HCT116 (cell line): ENCODE results near the gene KYNU. TPM values are rescaled to one million over a fixed set of nuclear protein-coding genes. Genes with fewer than 3 reads are reported as not detected.

Experiments used
- ATAC-seq: fragments of 200-7000 bp; cut with Tn5 transposase; 2 replicates; pipeline ENCODE4 v1.9.1; 2020; ENCODE audit warnings: mild to moderate bottlenecking, moderate library complexity
- BruUV-seq: library from RNA; stranded (reverse); fragments of 400-500 nt; replicated peaks from 2 replicates; lab custom pipeline; 2021; lab: Mats Ljungman, UMichigan
- CTCF ChIA-PET: fragments of 300-600 bp; sonication (Branson Sonifier 250); formaldehyde crosslinking; loops from one replicate; lab custom pipeline; 2021; ENCODE audit warnings: antibody characterized with exemption; lab: Charles Lee
- POLR2A ChIA-PET: fragments of 300-600, 350-600 bp; sonication (Branson Sonifier 250); formaldehyde crosslinking; loops from one replicate; lab custom pipeline; 2021; ENCODE audit warnings: antibody characterized with exemption; lab: Charles Lee
- RAD21 ChIA-PET, 2 experiments: fragments of 300-600 bp; sonication (Branson Sonifier 250); formaldehyde crosslinking; loops; one replicate each; lab custom pipeline; 2023; ENCODE audit warnings: low total read pairs in 2 of 2; ENCODE audit not compliant: uncharacterized antibody in 2 of 2, unreplicated experiment in 2 of 2, low non-redundant PET in 1 of 2; lab: Charles Lee
- DNase-seq: peaks from one replicate; pipeline ENCODE4 v3.0.0-alpha.2; 2010; ENCODE audit warnings: low read depth, low spot score
- H2AFZ ChIP-seq: fragments of 200-600 bp; shearing (Covaris generic), sonication (generic); 2 replicates; pipeline ENCODE4 v1.6.1; 2017; ENCODE audit warnings: low read depth, mixed run types, mixed read lengths, antibody characterized with exemption, low read length; ENCODE audit not compliant: poor library complexity, severe bottlenecking
- H3K27ac ChIP-seq: 2 replicates; pipeline ENCODE4 v1.5.1; 2012; ENCODE audit warnings: low read depth, low read length
- H3K27me3 ChIP-seq: fragments of 200-600 bp; sonication (generic); 2 replicates; pipeline ENCODE4 v1.6.1; 2016; ENCODE audit warnings: mixed run types, low read length, mixed read lengths; ENCODE audit not compliant: insufficient read depth
- H3K36me3 ChIP-seq, 2 experiments: fragments of 200-500 bp in 1 of 2; fragments of 200-600 bp in 1 of 2; sonication (Bioruptor generic) in 1 of 2; sonication (generic) in 1 of 2; 2 replicates each; pipeline versions ENCODE4 v1.5.1 to v1.6.1; 2014 to 2016; ENCODE audit warnings: low read length in 2 of 2, inconsistent platforms in 1 of 2, mixed read lengths in 1 of 2, mixed run types in 1 of 2; ENCODE audit not compliant: insufficient read depth in 2 of 2, control insufficient read depth in 1 of 2
- H3K4me1 ChIP-seq, 2 experiments: fragments of 200-600 bp in 1 of 2; sonication (generic) in 1 of 2; 2 replicates each; pipeline versions ENCODE4 v1.5.1 to v1.6.1; 2012 to 2017; ENCODE audit warnings: low read length in 2 of 2, inconsistent platforms in 1 of 2, mild to moderate bottlenecking in 1 of 2, mixed read lengths in 1 of 2, mixed run types in 1 of 2, moderate library complexity in 1 of 2; ENCODE audit not compliant: insufficient read depth in 2 of 2, control insufficient read depth in 1 of 2
- H3K4me2 ChIP-seq: fragments of 200-600 bp; sonication (generic); 2 replicates; pipeline ENCODE4 v1.6.1; 2017; ENCODE audit warnings: mixed run types, low read length, mixed read lengths
- H3K4me3 ChIP-seq, 2 experiments: fragments of 200-600 bp in 1 of 2; sonication (generic) in 1 of 2; replicated peaks in 1 of 2; 2 replicates each; pipeline ENCODE4 v1.5.1; 2011 to 2016; ENCODE audit warnings: low read length in 2 of 2, control low read depth in 1 of 2, low read depth in 1 of 2, mild to moderate bottlenecking in 1 of 2, mixed read lengths in 1 of 2, mixed run types in 1 of 2
- H3K79me2 ChIP-seq: fragments of 200-600 bp; sonication (generic); 2 replicates; pipeline ENCODE4 v1.6.1; 2017; ENCODE audit warnings: mild to moderate bottlenecking, mixed run types, low read length, moderate library complexity, mixed read lengths; ENCODE audit not compliant: insufficient read depth
- H3K9ac ChIP-seq: fragments of 200-600 bp; sonication (generic); 2 replicates; pipeline ENCODE4 v1.6.1; 2016; ENCODE audit warnings: low read length, mixed read lengths
- H3K9me2 ChIP-seq: fragments of 200-600 bp; sonication (generic), shearing (Covaris generic); 2 replicates; pipeline ENCODE4 v1.6.1; 2017; ENCODE audit warnings: mixed run types, mild to moderate bottlenecking, moderate library complexity; ENCODE audit not compliant: insufficient read depth
- H3K9me3 ChIP-seq, 2 experiments: fragments of 200-500 bp in 1 of 2; fragments of 200-600 bp in 1 of 2; sonication (Bioruptor generic) in 1 of 2; sonication (generic) in 1 of 2; 2 replicates each; pipeline ENCODE4 v1.6.1; 2014 to 2017; ENCODE audit warnings: low read length in 2 of 2, mixed read lengths in 2 of 2, inconsistent platforms in 1 of 2, low read depth in 1 of 2, mild to moderate bottlenecking in 1 of 2, mixed run types in 1 of 2, moderate library complexity in 1 of 2; ENCODE audit not compliant: control insufficient read depth in 1 of 2, insufficient read depth in 1 of 2
- H4K20me1 ChIP-seq: fragments of 200-600 bp; sonication (generic), shearing (Covaris generic); 2 replicates; pipeline ENCODE4 v1.6.1; 2017; ENCODE audit warnings: mixed run types, mild to moderate bottlenecking, moderate library complexity; ENCODE audit not compliant: insufficient read depth
- ATF3 ChIP-seq: IDR thresholded peaks from 2 replicates; pipeline ENCODE4 v1.6.1; 2012
- CTCF ChIP-seq, 3 experiments: fragments of 200-600 bp in 1 of 3; sonication (generic) in 1 of 3; IDR thresholded peaks in 2 of 3; conservative IDR thresholded peaks in 1 of 3; 2 replicates each; pipeline ENCODE4 v1.5.1; 2012 to 2017; ENCODE audit warnings: low read depth in 2 of 3, low read length in 2 of 3, antibody characterized with exemption in 1 of 3, borderline replicate concordance in 1 of 3, control low read depth in 1 of 3, mild to moderate bottlenecking in 1 of 3, mixed read lengths in 1 of 3, mixed run types in 1 of 3, moderate library complexity in 1 of 3; ENCODE audit not compliant: insufficient read depth in 1 of 3
- EGR1 ChIP-seq: IDR thresholded peaks from 2 replicates; pipeline ENCODE4 v1.6.1; 2012; ENCODE audit warnings: low read depth
- ELF1 ChIP-seq: IDR thresholded peaks from 2 replicates; pipeline ENCODE4 v1.6.1; 2012; ENCODE audit warnings: low read depth, borderline replicate concordance
- EZH2phosphoT487 ChIP-seq: fragments of 200-600 bp; IDR thresholded peaks from 2 replicates; pipeline ENCODE4 v1.6.1; 2018; ENCODE audit warnings: antibody characterized with exemption, borderline replicate concordance
- JUND ChIP-seq: IDR thresholded peaks from 2 replicates; pipeline ENCODE4 v1.6.1; 2012
- MAX ChIP-seq: IDR thresholded peaks from 2 replicates; pipeline ENCODE4 v1.6.1; 2012
- REST ChIP-seq: IDR thresholded peaks from 2 replicates; pipeline ENCODE4 v1.6.1; 2012; ENCODE audit warnings: low read depth
- SIN3A ChIP-seq: IDR thresholded peaks from 2 replicates; pipeline ENCODE4 v1.6.1; 2012; ENCODE audit warnings: low read depth
- TCF7L2 ChIP-seq: IDR thresholded peaks from 2 replicates; pipeline ENCODE4 v1.7.0; 2011; ENCODE audit warnings: borderline replicate concordance, inconsistent platforms; ENCODE audit not compliant: insufficient read depth, insufficient read length; ENCODE audit errors: extremely low read depth
- ZBTB33 ChIP-seq: IDR thresholded peaks from 2 replicates; pipeline ENCODE4 v1.6.1; 2011; ENCODE audit warnings: mild to moderate bottlenecking, low read length, moderate library complexity; ENCODE audit not compliant: insufficient replicate concordance; ENCODE audit errors: extremely low read depth
- ZFX ChIP-seq: fragments of 450-650 bp; IDR thresholded peaks from 2 replicates; pipeline ENCODE4 v1.6.1; 2017
- intact Hi-C: fragments of 100-400 bp; cut with micrococcal nuclease; formaldehyde crosslinking; loops from 2 replicates; pipeline ENCODE4 v1.10.0; 2022
- total RNA-seq: library from RNA; stranded (reverse); gene quantifications from one replicate; pipeline ENCODE4 v1.2.1, GENCODE V29; 2021; ENCODE audit not compliant: unreplicated experiment

Gene KYNU
- total RNA-seq, 1 experiment from 2014 or later, result 0.22 TPM

GRCh38 chr2:142885543-142885942, 8.1 kb downstream of the KYNU start:
- Histone ChIP-seq H3K27me3 (no peaks in the 10 kb centered on the region), H3K9me2 (no peaks in the 10 kb centered on the region), H3K36me3 (no peaks in the 10 kb centered on the region), H3K4me3 (no peak overlapping the region), H3K27ac (no peak overlapping the region), H3K9me3 (no peaks in the 10 kb centered on the region), H3K9ac (no peak overlapping the region), H3K4me1 (no peaks in the 10 kb centered on the region), H4K20me1 (no peaks in the 10 kb centered on the region), H3K79me2 (no peaks in the 10 kb centered on the region)
- intact Hi-C loops, result no loop called here
- RAD21 ChIA-PET, result no interaction called here
- POLR2A ChIA-PET, result no interaction called here
- DNase-seq, result no peak
- CTCF ChIA-PET, result no interaction called here
- TF ChIP-seq ZFX, result no peak
- no peak for TF ChIP-seq MAX
- no peak for TF ChIP-seq EZH2phosphoT487
- TF ChIP-seq EGR1, result no peak
- TF ChIP-seq TCF7L2, result no peak
- no peak for TF ChIP-seq SIN3A
- TF ChIP-seq CTCF (IDR thresholded peaks at IDR 0.05 in 2 of 3, conservative IDR thresholded peaks at IDR 0.05 in 1 of 3; ENCODE audit: borderline replicate concordance in 1 of 3, insufficient read depth in 1 of 3, low read depth in 2 of 3, low read length in 2 of 3), result no peak
- no peak for TF ChIP-seq ATF3
- no peak for TF ChIP-seq REST
- TF ChIP-seq ELF1, result no peak
- no peak for TF ChIP-seq ZBTB33
- TF ChIP-seq JUND, result no peak
- TF ChIP-seq, all 23 proteins: peak for 0
- no peak for ATAC-seq
- BruUV-seq, result no TSS peak
- Histone ChIP-seq H3K4me2 (no peak overlapping the region), H2AFZ (no peak overlapping the region)
